Epithelial cell of proximal tubule (primary cell): ENCODE measurements around the gene CHD9NB. TPM values are rescaled to one million over a fixed set of nuclear protein-coding genes. Genes with fewer than 3 reads are reported as not detected.
"Not testable (repeated sequence)": the region's sequence is repeated elsewhere in the genome, so short reads cannot be mapped to it uniquely, and the experiment has no call there.

ENCODE experiments used
- DNase-seq: peaks from one replicate; pipeline ENCODE4 v3.0.0-alpha.2; 2011; ENCODE audit warnings: low read depth
- H3K4me3 ChIP-seq: 2 replicates; pipeline ENCODE4 v1.5.1; 2011; ENCODE audit warnings: low read depth, mild to moderate bottlenecking, low read length
- total RNA-seq: library from RNA; depleted of rRNA; stranded (reverse); fragments of >200 nt; gene quantifications from 2 replicates; pipeline ENCODE4 v1.2.3, GENCODE V29; 2015
- TF ChIP-seq, protein P1 (sequence below): conservative IDR thresholded peaks from 2 replicates; pipeline ENCODE4 v1.5.1; 2012; ENCODE audit warnings: low read depth, mild to moderate bottlenecking, low read length

The CHD9NB gene
- total RNA-seq, 1 donor from 2014 or later = 1.5 TPM

DNA sequence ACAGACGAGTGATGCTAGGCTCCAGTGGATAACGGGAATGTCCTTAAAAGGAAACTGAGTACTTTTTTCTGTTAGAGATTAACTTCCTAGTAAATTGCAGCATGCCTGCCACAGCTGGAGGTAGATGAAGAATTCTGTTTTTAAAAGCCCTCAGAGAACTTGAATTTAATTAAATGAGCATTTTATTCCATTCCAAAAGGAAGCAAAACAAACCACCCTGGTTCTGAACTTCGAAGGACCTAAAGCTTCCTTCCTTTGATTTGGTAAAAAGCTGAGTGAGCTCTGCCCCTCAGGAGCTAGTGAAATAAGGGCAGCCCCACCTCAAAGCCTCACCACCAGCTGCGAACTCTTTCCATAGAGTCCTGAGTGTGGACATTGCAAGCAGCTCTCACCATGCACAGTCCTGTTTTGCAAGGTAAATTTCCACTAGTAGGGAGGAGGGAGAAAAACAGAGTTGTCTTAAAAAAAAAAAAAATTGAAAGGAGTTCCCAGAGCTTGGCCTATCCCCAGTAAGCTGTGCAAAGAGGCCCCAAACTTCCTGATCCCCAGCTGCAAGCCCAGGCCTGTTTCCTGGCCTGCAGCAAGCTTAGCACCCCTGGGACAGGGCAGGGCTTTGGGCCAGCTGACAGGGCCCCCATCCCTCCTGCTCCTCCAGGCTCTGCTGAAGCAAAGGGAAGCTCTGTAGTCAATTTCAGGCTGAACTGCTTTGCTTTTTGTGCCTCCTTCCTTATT, 11.2 kb downstream of the CHD9NB start:
- H3K4me3 ChIP-seq = peak overlapping the region; percentile 17
- peak; percentile 63 for DNase-seq
- TF ChIP-seq, protein P1, sequence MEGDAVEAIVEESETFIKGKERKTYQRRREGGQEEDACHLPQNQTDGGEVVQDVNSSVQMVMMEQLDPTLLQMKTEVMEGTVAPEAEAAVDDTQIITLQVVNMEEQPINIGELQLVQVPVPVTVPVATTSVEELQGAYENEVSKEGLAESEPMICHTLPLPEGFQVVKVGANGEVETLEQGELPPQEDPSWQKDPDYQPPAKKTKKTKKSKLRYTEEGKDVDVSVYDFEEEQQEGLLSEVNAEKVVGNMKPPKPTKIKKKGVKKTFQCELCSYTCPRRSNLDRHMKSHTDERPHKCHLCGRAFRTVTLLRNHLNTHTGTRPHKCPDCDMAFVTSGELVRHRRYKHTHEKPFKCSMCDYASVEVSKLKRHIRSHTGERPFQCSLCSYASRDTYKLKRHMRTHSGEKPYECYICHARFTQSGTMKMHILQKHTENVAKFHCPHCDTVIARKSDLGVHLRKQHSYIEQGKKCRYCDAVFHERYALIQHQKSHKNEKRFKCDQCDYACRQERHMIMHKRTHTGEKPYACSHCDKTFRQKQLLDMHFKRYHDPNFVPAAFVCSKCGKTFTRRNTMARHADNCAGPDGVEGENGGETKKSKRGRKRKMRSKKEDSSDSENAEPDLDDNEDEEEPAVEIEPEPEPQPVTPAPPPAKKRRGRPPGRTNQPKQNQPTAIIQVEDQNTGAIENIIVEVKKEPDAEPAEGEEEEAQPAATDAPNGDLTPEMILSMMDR = no peak

DNA sequence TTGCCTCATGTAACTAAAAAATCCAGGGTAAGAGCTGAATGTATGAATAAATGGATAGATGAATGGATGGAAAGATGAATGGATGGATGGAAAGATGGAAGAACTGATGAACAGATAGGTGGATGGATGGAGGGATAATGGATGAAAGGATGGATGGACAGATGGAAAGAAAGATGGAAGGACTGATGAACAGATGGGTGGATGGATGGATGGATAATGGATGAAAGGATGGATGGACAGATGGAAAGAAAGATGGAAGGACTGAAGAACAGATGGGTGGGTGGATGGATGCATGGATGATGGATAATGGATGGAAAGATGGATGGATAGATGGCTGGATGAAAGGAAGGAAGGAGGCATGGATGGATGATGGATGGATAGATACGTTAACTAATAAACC, 11.9 kb downstream of the CHD9NB start:
- no peak for DNase-seq
- TF ChIP-seq, protein P1 = no peak
- no peak overlapping the region for H3K4me3 ChIP-seq

DNA sequence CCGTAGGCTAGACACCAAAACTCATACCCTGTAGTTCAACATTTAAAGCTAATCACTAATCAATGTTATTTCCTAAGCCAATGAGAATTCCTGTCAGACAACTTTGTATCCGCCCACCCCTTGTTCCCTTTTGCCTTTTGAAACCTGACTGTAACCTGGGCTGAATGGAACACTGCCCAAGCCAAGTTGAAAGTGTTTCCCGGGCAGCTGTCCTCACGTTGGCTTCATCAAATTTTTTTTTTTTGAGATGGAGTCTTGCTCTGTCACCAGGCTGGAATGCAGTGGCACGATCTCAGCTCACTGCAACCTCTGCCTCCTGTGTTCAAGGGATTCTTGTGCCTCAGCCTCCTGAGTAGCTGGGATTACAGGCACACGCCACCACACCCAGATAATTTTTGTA, 16.0 kb downstream of the CHD9NB start:
- not testable (repeated sequence) for DNase-seq, H3K4me3 ChIP-seq

DNA sequence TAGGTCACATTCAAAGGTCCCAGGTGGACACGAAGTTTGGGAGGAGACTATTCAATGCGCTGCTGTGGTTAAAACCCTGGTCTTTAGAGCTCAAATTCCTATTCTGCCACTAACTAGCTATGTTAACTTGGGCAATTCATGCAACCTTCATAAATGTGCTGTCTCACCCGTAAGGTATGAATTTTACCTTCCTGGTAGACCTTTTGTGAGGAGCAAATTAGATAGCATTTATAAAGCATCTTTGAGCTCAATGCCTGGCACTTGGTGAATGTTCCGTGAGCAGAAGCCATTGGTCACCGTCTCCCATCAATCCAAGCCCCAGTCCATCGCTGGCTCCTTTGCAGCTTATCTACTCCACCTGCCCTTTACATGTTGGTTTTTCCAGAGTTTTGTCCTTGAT, 16.6 kb downstream of the CHD9NB start:
- TF ChIP-seq, protein P1 = no peak
- no peak overlapping the region for H3K4me3 ChIP-seq
- DNase-seq = no peak

- TF ChIP-seq, protein P1 = no peak
- H3K4me3 ChIP-seq = no peak overlapping the region
- no peak for DNase-seq
These were observed 17.3 kb downstream of the CHD9NB start for GRCh38 chr16:53035176-53035942.

DNA sequence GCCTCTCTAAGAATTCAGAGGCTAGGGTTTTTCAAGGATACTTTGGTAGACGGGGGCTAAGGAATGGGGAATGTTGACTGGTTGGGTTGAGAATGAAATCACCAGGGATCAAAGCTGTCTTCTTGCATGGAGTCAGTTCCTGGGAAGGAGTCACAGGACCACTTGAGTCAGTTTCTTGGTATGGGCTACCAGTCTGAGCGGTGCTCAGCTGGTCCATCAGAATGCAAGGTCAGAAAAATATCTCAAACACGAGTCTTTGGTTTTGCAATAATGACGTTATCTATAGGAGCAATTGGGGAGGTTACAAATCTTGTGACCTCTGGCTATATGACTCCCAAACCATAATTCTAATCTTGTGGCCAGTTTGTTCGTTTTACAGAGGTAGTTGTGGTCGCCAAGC, 18.4 kb downstream of the CHD9NB start:
- no peak for DNase-seq
- no peak overlapping the region for H3K4me3 ChIP-seq
- TF ChIP-seq, protein P1 = no peak

DNA sequence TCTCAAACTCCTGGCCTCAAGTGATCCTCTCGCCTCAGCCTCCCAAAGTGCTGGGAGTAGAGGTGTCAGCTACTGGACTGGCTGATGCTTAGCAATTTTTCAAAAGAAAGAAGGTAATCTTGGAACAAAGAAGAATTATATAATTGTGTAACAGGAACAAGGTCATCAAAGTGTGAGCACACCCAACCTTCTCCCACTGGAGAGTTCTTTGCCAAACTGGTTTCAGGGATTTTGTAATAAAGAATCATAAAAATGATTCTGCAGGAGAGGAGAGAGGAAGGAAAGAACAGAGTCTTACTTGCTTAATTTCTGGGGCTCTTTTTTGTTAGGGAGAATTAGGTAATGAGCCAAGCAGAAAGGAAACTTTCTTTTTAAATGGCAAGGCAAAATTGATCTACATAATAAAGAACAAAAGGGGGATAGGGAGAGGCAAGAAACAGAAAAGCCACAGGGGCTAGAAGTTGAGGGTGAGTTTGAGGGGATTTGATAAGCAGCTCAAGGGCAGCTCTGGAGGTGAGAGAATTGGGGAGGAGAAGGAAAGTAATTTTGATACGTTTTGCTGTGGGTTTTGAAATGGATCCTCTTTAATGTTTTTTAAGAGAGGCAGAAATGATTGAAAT, 21.3 kb downstream of the CHD9NB start:
- no peak overlapping the region for H3K4me3 ChIP-seq
- TF ChIP-seq, protein P1 = no peak
- no peak for DNase-seq
